HUES64 (cell line): ENCODE data around the gene UBAC1.
"Not testable (repeated sequence)": the region's sequence is repeated elsewhere in the genome, so short reads cannot be mapped to it uniquely, and the experiment has no call there.

ENCODE experiments used
- H3K27ac ChIP-seq: 2 replicates; pipeline ENCODE4 v1.7.0; 2013; ENCODE audit warnings: low read depth, low read length, inconsistent platforms
- H3K27me3 ChIP-seq: 2 replicates; pipeline ENCODE4 v1.6.1; 2013; ENCODE audit warnings: mild to moderate bottlenecking, low read length; ENCODE audit not compliant: insufficient read depth
- H3K36me3 ChIP-seq: 2 replicates; pipeline ENCODE4 v1.6.1; 2013; ENCODE audit warnings: mild to moderate bottlenecking, low read length; ENCODE audit not compliant: insufficient read depth
- H3K4me1 ChIP-seq: 2 replicates; pipeline ENCODE4 v1.6.1; 2013; ENCODE audit warnings: mild to moderate bottlenecking, low read length, moderate library complexity; ENCODE audit not compliant: insufficient read depth
- H3K4me3 ChIP-seq: 2 replicates; pipeline ENCODE4 v1.5.1; 2013; ENCODE audit warnings: mild to moderate bottlenecking, low read length, moderate library complexity
- H3K9ac ChIP-seq: 2 replicates; pipeline ENCODE4 v1.6.1; 2013; ENCODE audit warnings: mild to moderate bottlenecking, low read depth, low read length
- H3K9me3 ChIP-seq: 2 replicates; pipeline ENCODE4 v1.6.1; 2013; ENCODE audit warnings: low read depth, low read length; ENCODE audit not compliant: insufficient read depth
- WGBS: fragments of 150-250, 120-280 bp; methylation state at CpG from one replicate; pipeline ENCODE4 v1.1.7; 2013; ENCODE audit warnings: missing lambda C conversion rate; 5-methylcytosine and 5-hydroxymethylcytosine counted together

UBAC1 gene

GRCh38 chr9:135952664-135953206, 8.4 kb downstream of the UBAC1 start:
- 97% methylated on average over 22 of the region's 22 CpGs for WGBS
- Histone ChIP-seq H3K4me3 (no peak overlapping the region), H3K9ac (no peak overlapping the region), H3K4me1 (no peaks in the 10 kb centered on the region), H3K27me3 (no peaks in the 10 kb centered on the region), H3K9me3 (no peaks in the 10 kb centered on the region), H3K36me3 (peaks cover 42% of the 10 kb centered on the region), H3K27ac (no peak overlapping the region)

GRCh38 chr9:135951889-135952663, 9.1 kb downstream of the UBAC1 start:
- no peak overlapping the region for H3K4me3 ChIP-seq
- peaks cover 46% of the 10 kb centered on the region for H3K36me3 ChIP-seq
- no peaks in the 10 kb centered on the region for H3K9me3 ChIP-seq
- H3K27me3 ChIP-seq, result no peaks in the 10 kb centered on the region
- H3K4me1 ChIP-seq, result no peaks in the 10 kb centered on the region
- 94% methylated on average over 18 of the region's 18 CpGs for WGBS
- H3K27ac ChIP-seq, result no peak overlapping the region
- H3K9ac ChIP-seq, result no peak overlapping the region

GRCh38 chr9:135951310-135951709, 9.9 kb downstream of the UBAC1 start:
- not testable (repeated sequence) for H3K9me3 ChIP-seq, H3K27me3 ChIP-seq, H3K4me3 ChIP-seq, H3K27ac ChIP-seq, H3K4me1 ChIP-seq, H3K9ac ChIP-seq
- peaks cover 54% of the 10 kb centered on the region for H3K36me3 ChIP-seq
- WGBS, result 98% methylated on average over 8 of the region's 8 CpGs

- H3K9me3 ChIP-seq, H3K27ac ChIP-seq, H3K4me1 ChIP-seq, H3K27me3 ChIP-seq, H3K9ac ChIP-seq, H3K4me3 ChIP-seq: not testable (repeated sequence)
- H3K36me3 ChIP-seq, result peaks cover 59% of the 10 kb centered on the region
- WGBS, result 86% methylated on average over 3 of the region's 4 CpGs
Observed at GRCh38 chr9:135950841-135951240, 10.3 kb downstream of the UBAC1 start.

GRCh38 chr9:135950135-135950682, 11.0 kb downstream of the UBAC1 start:
- Histone ChIP-seq H3K27me3 (no peaks in the 10 kb centered on the region), H3K36me3 (peaks cover 65% of the 10 kb centered on the region), H3K4me3 (no peak overlapping the region), H3K27ac (no peak overlapping the region), H3K9me3 (no peaks in the 10 kb centered on the region), H3K4me1 (no peaks in the 10 kb centered on the region), H3K9ac (no peak overlapping the region)
- WGBS, result 96% methylated on average over 12 of the region's 12 CpGs

GRCh38 chr9:135949501-135950134, 11.6 kb downstream of the UBAC1 start:
- no peak overlapping the region for H3K9ac ChIP-seq

GRCh38 chr9:135948968-135949367, 12.2 kb downstream of the UBAC1 start:
- H3K36me3 ChIP-seq, result peaks cover 68% of the 10 kb centered on the region
- H3K27me3 ChIP-seq, result no peaks in the 10 kb centered on the region
- 90% methylated on average over 4 of the region's 4 CpGs for WGBS
- H3K9ac ChIP-seq, result no peak overlapping the region
- H3K4me3 ChIP-seq, result no peak overlapping the region
- no peaks in the 10 kb centered on the region for H3K9me3 ChIP-seq
- no peak overlapping the region for H3K27ac ChIP-seq
- H3K4me1 ChIP-seq, result no peaks in the 10 kb centered on the region

More at GRCh38 chr9:135949501-135950134, 11.6 kb downstream of the UBAC1 start:
- Histone ChIP-seq H3K27me3 (no peaks in the 10 kb centered on the region), H3K36me3 (peaks cover 68% of the 10 kb centered on the region), H3K27ac (no peak overlapping the region), H3K4me1 (no peaks in the 10 kb centered on the region), H3K4me3 (no peak overlapping the region), H3K9me3 (no peaks in the 10 kb centered on the region)
- WGBS, result 95% methylated on average over 26 of the region's 26 CpGs

- 86% methylated on average over 11 of the region's 11 CpGs for WGBS
Observed at GRCh38 chr9:135948446-135948845, 12.7 kb downstream of the UBAC1 start.

GRCh38 chr9:135947582-135947981, 13.6 kb downstream of the UBAC1 start:
- 96% methylated on average over 18 of the region's 18 CpGs for WGBS
- Histone ChIP-seq H3K4me1 (no peaks in the 10 kb centered on the region), H3K9ac (no peak overlapping the region), H3K4me3 (no peak overlapping the region), H3K27me3 (no peaks in the 10 kb centered on the region), H3K9me3 (no peaks in the 10 kb centered on the region), H3K36me3 (peaks cover 71% of the 10 kb centered on the region), H3K27ac (no peak overlapping the region)

More at GRCh38 chr9:135948446-135948845, 12.7 kb downstream of the UBAC1 start:
- peaks cover 70% of the 10 kb centered on the region for H3K36me3 ChIP-seq
- no peak overlapping the region for H3K9ac ChIP-seq
- no peak overlapping the region for H3K4me3 ChIP-seq
- no peaks in the 10 kb centered on the region for H3K27me3 ChIP-seq
- no peaks in the 10 kb centered on the region for H3K9me3 ChIP-seq
- H3K27ac ChIP-seq, result no peak overlapping the region
- no peaks in the 10 kb centered on the region for H3K4me1 ChIP-seq

GRCh38 chr9:135947105-135947504, 14.1 kb downstream of the UBAC1 start:
- H3K36me3 ChIP-seq, result peaks cover 69% of the 10 kb centered on the region
- not testable (repeated sequence) for H3K4me3 ChIP-seq, H3K27me3 ChIP-seq, H3K27ac ChIP-seq, H3K4me1 ChIP-seq, H3K9ac ChIP-seq, H3K9me3 ChIP-seq
- WGBS, result 97% methylated on average over 19 of the region's 19 CpGs

GRCh38 chr9:135946392-135946994, 14.7 kb downstream of the UBAC1 start:
- Histone ChIP-seq H3K9me3 (no peaks in the 10 kb centered on the region), H3K36me3 (peaks cover 71% of the 10 kb centered on the region), H3K4me3 (no peak overlapping the region), H3K4me1 (no peaks in the 10 kb centered on the region), H3K9ac (no peak overlapping the region), H3K27me3 (no peaks in the 10 kb centered on the region), H3K27ac (no peak overlapping the region)
- WGBS, result 94% methylated on average over 14 of the region's 14 CpGs
